SK-N-DZ (cell line): ENCODE results near the gene PHLDA2. TPM values are rescaled to one million over a fixed set of nuclear protein-coding genes. Genes with fewer than 3 reads are reported as not detected.

Experiments
- DNase-seq: peaks from one replicate; pipeline ENCODE4 v3.0.0-alpha.2; 2015; ENCODE audit warnings: low spot score
- polyA plus RNA-seq, 2 experiments: library from polyadenylated mRNA; depleted of rRNA; stranded (reverse); fragments of >200 nt; gene quantifications; 2 replicates each; pipeline ENCODE4 v1.2.3, GENCODE V29; 2014

The PHLDA2 gene, protein sequence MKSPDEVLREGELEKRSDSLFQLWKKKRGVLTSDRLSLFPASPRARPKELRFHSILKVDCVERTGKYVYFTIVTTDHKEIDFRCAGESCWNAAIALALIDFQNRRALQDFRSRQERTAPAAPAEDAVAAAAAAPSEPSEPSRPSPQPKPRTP
- not detected in 2 replicates for polyA plus RNA-seq (2014; cell fraction: cytosol; rRNA removed)
- not detected in 2 replicates for polyA plus RNA-seq (2014; cell fraction: nucleus; rRNA removed)

DNA sequence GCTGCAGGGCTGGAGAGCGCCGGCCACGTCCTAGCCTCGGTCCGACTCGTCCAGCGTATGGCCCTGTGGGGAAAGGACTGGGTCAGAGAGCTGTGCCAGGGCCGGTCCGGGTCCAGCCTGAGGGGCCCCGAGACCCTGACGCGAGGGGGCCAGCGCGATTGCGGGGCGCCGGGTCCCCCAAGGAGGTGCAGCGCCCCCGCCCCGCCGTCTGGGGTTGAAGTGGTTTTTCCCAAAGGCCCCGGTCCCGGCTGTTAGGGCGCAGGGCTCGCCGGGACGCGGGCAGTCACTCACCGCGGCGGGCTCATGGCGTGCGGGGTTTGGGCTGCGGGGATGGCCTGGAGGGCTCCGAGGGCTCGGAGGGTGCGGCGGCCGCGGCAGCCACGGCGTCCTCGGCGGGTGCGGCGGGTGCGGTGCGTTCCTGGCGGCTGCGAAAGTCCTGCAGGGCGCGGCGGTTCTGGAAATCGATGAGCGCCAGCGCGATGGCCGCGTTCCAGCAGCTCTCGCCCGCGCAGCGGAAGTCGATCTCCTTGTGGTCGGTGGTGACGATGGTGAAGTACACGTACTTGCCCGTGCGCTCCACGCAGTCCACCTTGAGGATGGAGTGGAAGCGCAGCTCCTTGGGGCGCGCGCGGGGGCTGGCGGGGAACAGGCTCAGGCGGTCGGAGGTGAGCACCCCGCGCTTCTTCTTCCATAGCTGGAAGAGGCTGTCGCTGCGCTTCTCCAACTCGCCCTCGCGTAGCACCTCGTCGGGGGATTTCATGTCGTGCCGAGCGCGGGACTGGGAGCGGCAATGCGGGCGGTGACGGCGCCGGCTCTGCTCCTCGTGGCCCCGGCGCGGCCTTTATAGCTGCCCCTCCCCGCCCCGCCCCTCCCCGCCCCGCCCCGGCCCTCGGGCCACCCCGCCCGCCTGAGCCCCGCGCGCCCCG, at the start of gene PHLDA2:
PHLDA2 (minus strand) TSS at position 816 of the 926 bp plus-strand sequence; CDS start at position 760, 56 bp downstream.
- DNase-seq, result no peak

DNA sequence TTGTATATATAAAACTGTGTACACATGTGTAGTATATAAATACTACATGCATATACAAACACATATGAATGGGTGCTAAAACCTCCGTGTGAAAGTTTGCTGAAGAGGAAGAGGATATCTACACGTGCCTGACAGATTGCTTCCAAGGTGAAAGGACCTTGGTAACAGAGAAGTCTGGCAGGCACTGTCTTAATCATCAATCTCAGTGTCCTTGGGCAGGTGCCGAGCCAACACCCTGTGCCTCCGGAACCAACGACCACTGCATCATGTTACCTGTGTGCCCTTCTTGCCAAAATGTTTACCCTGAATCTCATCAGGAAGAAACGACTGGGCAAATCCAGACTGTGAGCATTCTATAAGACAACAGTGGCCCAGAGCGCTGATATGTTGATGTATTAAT, 47.9 kb upstream of the PHLDA2 start:
- DNase-seq, result no peak

- DNase-seq, result no peak
Measured at GRCh38 chr11:2976294-2977063, 47.3 kb upstream of the PHLDA2 start.

DNA sequence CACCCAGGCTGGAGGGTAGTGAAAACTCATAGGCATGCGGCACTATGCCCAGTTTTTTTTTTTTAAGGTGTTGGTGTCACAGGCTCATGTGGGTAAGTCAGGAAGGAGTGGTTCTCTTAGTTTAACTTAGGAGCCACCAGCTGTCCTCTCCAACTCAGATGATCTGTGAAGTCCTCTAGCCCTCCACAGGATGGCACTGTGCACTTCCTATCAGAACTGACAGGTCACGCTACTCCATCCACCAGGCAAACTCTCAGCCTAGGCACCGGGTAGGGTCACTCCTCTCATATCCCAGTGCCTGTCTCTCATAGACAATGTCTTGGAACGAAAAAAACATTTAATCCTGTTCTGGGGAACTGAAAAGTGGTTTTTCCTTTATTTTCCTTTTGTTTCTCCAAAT, 46.4 kb upstream of the PHLDA2 start:
- peak; percentile 15 for DNase-seq

- no peak for DNase-seq
Measured at GRCh38 chr11:2974272-2974671, 45.1 kb upstream of the PHLDA2 start.

- no peak for DNase-seq
Measured at GRCh38 chr11:2968341-2968900, 39.2 kb upstream of the PHLDA2 start.

DNA sequence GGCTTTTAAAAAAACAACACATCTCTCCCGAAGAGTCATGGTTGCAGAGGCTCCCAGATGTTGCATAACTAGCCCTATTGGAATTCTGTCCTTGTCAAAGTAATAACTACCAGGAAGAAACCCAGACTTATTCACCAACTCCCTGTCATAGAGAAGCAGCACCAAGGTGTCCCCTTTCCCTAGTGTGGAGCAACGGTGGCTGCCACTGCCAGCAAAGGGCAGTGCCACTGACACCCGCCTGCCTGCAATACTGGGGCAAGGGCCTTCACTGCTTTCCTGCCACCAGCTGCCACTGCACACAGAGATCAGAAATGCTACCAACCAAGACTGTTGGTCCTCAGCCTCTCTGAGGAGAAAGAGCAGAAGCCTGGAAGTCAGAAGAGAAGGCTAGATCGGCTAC, 35.6 kb upstream of the PHLDA2 start:
- DNase-seq, result no peak

- no peak for DNase-seq
Measured at GRCh38 chr11:2963761-2964160, 34.5 kb upstream of the PHLDA2 start.

- no peak for DNase-seq
Measured at GRCh38 chr11:2963112-2963754, 34.0 kb upstream of the PHLDA2 start.

- DNase-seq, result no peak
Measured at GRCh38 chr11:2961080-2961479, 31.9 kb upstream of the PHLDA2 start.

GRCh38 chr11:2960139-2960538, 30.9 kb upstream of the PHLDA2 start:
- DNase-seq, result no peak

DNA sequence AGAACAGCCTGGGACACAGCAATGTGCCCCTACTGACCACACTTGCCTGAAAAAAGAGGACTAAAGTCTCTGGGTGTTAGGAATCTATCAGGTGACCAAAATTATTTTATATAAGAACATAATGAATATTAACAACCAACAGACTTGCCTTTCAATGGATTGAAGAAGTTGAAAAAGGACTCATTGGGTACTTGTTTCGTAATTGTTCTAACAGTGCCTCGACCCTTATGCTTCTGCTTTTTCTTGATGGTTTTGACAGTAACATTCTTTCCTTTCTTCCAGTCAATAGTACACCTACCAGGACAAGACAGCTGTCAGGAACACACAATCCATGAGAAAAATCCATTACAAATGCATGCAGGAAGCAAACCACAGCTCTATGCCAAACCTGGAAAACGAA, 29.0 kb upstream of the PHLDA2 start:
- DNase-seq, result no peak

- no peak for DNase-seq
Measured at GRCh38 chr11:2955906-2956476, 26.8 kb upstream of the PHLDA2 start.

DNA sequence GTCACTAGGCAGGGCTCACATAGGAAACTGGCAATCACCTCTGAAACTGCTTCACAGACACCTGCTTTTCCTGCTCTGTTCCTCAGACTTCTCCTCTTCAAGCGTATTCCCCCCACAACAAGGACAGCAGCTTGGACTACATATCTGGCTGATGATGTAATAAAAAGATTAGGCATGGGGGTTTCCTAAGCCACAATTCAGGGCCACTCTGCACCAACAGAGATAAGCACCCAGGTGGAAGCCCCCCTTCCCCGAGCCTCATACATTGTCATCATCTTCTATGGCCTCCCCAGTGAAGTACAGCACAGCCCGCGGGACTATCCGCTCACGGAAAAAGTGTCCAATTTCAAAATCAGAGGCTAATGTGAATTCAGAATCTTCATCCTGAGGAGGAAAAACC, 25.0 kb upstream of the PHLDA2 start:
- no peak for DNase-seq

DNA sequence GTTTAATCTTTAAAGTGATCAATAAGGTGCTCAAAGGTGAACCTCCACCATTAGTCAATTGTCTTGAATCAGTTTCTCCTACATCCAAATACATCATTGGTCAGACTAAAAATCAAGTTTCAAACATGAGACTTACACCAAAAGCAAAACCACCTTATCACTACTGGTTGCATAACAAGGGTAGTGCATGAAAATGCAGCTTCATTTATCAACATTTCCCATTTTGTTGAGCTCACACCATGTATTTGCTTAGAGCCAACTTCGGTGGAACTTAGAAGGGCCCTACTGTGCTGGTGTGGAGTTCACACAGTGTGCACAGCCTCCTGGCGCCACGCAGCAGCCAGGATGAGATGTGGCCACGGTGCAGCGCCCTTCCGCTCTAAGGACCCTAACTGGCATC, 23.1 kb upstream of the PHLDA2 start:
- DNase-seq, result no peak

DNA sequence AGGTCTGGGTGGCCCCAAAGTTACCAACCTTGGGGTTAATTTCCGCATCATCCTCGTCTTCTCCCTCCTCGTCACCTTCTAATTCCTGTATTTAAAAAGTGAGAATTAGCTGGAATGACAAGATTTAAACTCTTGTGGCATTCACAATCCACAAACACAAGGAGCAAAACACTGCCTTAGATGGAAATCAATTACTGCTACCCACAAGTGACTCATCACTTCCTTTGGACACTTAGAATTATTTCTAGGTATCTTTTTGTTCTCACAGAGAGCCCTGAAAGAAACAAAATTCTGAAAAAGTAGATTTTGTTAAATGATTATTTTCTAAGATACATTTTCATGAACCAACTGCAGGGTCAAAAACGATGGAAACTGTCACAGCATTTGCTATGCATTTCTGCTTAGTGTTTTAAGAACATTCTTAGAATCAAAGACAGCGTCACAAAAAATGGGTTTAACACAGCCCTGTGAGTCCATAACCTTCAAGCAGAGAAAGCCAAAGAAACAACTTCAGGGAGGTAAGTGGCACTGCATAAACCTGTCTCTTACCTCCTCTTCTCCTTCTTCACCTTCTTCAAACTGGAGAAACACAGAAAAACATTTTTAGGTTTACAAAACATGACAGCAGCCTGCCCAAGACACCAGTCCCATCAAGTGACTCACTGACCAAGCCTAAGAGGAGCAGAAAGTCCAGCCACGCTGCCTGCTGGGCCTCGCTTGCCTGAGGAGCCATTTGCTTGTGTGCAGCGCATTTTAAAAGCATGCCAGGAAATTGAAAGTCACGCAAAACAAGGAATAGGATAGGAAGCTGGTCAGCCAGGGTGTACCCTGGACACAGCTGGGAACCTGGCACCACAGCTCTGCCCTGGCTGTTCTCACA, 22.3 kb upstream of the PHLDA2 start:
- no peak for DNase-seq

GRCh38 chr11:2950825-2951224, 21.6 kb upstream of the PHLDA2 start:
- DNase-seq, result no peak

DNA sequence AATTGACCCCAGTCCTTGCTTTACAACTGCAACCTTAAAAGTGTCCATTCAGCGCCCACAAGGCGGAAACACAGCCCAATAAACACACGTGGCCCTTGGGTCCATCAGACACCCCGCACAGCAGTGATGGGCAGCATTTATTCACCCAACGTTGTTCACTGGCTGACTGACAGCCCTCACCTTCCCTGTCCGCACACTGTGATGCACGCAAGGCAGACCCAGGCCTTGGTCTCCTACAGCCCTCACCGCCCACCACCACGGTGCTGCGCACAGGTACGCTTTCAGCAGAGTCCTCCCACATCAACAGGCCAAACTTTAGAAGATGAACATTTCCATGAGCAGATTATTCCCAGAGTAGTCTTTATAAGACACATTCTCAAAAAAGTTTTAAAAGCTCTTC, 20.7 kb upstream of the PHLDA2 start:
- no peak for DNase-seq

DNA sequence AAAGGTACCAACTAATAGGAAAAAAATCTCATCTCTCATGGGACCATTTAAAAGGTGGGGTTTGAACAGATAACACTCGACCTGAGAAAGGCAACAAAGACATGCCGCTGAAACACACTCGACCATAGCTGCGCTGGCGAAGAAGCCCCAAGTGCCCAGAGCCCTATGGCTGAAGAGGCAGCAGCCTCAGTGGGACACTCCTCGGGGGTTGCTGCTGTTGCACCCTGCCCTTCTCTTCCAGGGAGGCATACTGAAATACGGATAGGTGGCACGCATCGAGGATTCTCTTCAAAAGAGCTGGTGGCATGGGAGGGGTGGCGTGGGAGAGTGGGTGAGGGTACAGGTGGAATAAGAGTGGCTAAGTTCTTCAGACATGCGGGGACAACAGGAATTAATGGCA, 18.5 kb upstream of the PHLDA2 start:
- DNase-seq, result no peak

DNA sequence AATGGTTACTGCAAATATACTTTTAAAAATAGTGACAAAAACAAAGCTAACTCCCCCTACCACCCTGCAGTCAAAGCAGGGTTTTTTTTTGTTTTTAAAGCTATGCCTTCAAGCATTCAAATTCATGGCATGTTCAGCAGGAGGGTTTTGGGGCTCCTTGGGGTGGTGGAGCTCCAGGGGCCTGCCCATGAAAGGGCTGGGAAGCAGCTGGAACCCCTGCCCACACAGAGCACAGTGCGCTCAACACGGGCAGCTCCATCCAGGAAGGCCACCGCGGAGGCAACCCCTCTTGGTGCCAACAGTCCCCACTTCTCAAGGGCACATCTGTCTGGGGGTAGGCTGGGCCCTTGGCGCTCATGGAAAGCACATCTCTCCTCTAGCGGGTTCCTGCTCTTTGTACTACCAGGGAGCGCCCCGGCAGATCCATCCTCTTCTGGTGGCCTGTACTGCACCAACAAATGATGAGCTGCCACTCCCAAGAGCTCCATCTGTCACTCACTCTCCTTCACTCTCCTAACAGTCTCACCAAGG, 16.6 kb upstream of the PHLDA2 start:
- no peak for DNase-seq
